HL-60 (cell line): ENCODE measurements around the gene MCU.
"Not testable (repeated sequence)": the region's sequence is repeated elsewhere in the genome, so short reads cannot be mapped to it uniquely, and the experiment has no call there.

Experiments
- DNase-seq, 2 experiments: peaks; one replicate each; pipeline ENCODE4 v3.0.0-alpha.2; 2010 to 2020; ENCODE audit warnings: low read depth in 1 of 2, low spot score in 1 of 2
- H3K27ac ChIP-seq: fragments of 250-450 bp; sonication (Bioruptor Pico); replicated peaks from 2 replicates; pipeline ENCODE4 v1.5.1; 2020; ENCODE audit warnings: mild to moderate bottlenecking, moderate library complexity
- H3K27me3 ChIP-seq: fragments of 250-450 bp; sonication (Bioruptor Pico); 2 replicates; pipeline ENCODE4 v1.5.1; 2021; ENCODE audit warnings: mild to moderate bottlenecking, moderate library complexity; ENCODE audit not compliant: insufficient read depth, poor library complexity, severe bottlenecking
- H3K4me3 ChIP-seq: replicated peaks from 2 replicates; pipeline ENCODE4 v1.5.1; 2011; ENCODE audit warnings: mild to moderate bottlenecking, control low read depth, low read length; ENCODE audit not compliant: insufficient read depth
- GABPA ChIP-seq: IDR thresholded peaks from 2 replicates; pipeline ENCODE4 v1.6.1; 2012; ENCODE audit warnings: low read depth
- POLR2AphosphoS5 ChIP-seq: IDR thresholded peaks from 2 replicates; pipeline ENCODE4 v1.6.1; 2012; ENCODE audit warnings: low read depth
- SPI1 ChIP-seq: IDR thresholded peaks from 2 replicates; pipeline ENCODE4 v1.6.1; 2012; ENCODE audit warnings: low read depth, mild to moderate bottlenecking, borderline replicate concordance
- TF ChIP-seq, protein P1 (sequence below): IDR thresholded peaks from one replicate; pipeline ENCODE4 v1.5.1; 2011; ENCODE audit warnings: low read length, control low read depth, inconsistent platforms; ENCODE audit not compliant: insufficient read depth
- TF ChIP-seq, protein P2 (sequence below): IDR thresholded peaks from 2 replicates; pipeline ENCODE4 v1.6.1; 2012; ENCODE audit warnings: low read depth; ENCODE audit not compliant: insufficient replicate concordance

Gene MCU

DNA sequence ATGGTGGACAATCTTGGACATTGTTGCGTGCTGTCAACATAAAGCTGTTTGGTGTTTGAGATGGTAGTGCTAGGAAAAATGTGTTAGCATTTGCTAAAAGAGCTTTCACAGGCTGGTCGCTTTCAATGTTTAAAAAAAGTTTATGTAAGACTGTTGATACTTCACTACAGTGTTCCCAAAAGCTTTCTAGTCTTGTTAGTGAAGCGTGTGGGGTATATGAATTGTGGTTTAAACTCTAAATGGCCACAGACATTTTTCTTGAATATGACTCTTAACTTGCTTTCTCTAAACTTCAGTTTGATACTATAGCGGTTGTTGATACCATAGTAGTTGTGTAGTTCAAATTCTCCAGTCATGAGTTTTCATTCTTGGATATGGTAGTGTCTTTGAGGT is 44.9 kb downstream of the MCU start:
- Histone ChIP-seq H3K27me3 (no peaks in the 10 kb centered on the region), H3K4me3 (no peak overlapping the region), H3K27ac (peak overlapping the region; percentile 39)
- TF ChIP-seq, protein P1, sequence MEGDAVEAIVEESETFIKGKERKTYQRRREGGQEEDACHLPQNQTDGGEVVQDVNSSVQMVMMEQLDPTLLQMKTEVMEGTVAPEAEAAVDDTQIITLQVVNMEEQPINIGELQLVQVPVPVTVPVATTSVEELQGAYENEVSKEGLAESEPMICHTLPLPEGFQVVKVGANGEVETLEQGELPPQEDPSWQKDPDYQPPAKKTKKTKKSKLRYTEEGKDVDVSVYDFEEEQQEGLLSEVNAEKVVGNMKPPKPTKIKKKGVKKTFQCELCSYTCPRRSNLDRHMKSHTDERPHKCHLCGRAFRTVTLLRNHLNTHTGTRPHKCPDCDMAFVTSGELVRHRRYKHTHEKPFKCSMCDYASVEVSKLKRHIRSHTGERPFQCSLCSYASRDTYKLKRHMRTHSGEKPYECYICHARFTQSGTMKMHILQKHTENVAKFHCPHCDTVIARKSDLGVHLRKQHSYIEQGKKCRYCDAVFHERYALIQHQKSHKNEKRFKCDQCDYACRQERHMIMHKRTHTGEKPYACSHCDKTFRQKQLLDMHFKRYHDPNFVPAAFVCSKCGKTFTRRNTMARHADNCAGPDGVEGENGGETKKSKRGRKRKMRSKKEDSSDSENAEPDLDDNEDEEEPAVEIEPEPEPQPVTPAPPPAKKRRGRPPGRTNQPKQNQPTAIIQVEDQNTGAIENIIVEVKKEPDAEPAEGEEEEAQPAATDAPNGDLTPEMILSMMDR = no peak
- no peak for TF ChIP-seq POLR2AphosphoS5
- TF ChIP-seq SPI1 = no peak
- TF ChIP-seq GABPA = no peak
- TF ChIP-seq, protein P2, sequence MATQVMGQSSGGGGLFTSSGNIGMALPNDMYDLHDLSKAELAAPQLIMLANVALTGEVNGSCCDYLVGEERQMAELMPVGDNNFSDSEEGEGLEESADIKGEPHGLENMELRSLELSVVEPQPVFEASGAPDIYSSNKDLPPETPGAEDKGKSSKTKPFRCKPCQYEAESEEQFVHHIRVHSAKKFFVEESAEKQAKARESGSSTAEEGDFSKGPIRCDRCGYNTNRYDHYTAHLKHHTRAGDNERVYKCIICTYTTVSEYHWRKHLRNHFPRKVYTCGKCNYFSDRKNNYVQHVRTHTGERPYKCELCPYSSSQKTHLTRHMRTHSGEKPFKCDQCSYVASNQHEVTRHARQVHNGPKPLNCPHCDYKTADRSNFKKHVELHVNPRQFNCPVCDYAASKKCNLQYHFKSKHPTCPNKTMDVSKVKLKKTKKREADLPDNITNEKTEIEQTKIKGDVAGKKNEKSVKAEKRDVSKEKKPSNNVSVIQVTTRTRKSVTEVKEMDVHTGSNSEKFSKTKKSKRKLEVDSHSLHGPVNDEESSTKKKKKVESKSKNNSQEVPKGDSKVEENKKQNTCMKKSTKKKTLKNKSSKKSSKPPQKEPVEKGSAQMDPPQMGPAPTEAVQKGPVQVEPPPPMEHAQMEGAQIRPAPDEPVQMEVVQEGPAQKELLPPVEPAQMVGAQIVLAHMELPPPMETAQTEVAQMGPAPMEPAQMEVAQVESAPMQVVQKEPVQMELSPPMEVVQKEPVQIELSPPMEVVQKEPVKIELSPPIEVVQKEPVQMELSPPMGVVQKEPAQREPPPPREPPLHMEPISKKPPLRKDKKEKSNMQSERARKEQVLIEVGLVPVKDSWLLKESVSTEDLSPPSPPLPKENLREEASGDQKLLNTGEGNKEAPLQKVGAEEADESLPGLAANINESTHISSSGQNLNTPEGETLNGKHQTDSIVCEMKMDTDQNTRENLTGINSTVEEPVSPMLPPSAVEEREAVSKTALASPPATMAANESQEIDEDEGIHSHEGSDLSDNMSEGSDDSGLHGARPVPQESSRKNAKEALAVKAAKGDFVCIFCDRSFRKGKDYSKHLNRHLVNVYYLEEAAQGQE = no peak
- no peak for DNase-seq

DNA sequence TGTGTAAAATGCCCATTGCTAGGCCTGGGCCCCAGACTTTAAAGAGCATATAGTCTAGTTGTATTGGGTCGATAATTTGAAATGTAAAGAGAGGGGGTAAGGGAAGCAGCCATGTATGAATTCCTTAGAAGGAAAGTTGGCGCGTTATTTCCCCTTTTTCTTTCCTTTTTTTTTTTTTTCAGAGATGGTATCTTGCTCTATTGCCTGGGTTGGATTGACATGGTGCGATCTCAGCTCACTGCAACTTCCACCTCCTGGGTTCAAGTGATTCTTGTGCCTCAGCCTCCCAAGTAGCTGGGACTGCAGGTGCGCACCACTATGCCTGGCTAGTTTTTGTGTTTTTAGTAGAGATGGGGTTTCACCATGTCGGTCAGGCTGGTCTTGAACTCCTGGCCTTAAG is 45.4 kb downstream of the MCU start:
- H3K27ac ChIP-seq = peak overlapping the region; percentile 39
- not testable (repeated sequence) for H3K4me3 ChIP-seq, H3K27me3 ChIP-seq, DNase-seq

DNA sequence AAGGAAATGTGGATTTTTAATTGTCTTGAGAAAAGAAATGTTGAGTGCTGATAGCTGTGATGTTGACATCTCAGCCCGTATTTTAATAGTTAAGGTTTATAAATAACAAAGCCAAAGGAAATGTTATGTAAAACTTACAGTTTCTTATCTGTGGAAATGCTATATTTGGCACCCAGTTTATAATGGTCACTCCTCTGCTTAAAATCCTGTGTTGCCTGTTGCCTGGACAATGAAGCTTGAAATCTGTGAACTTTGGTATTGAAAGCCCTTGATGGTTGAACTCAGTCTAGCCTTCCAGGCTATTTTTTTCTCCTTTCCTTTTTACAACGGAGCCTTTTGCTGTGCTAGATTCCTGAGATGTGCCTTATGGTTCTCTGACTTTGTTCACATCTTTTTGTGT is 46.5 kb downstream of the MCU start:
- TF ChIP-seq GABPA (no peak), POLR2AphosphoS5 (no peak), SPI1 (no peak)
- TF ChIP-seq, protein P1 = no peak
- TF ChIP-seq, protein P2 = no peak
- no peak overlapping the region for H3K27ac ChIP-seq
- DNase-seq = no peak
- H3K27me3 ChIP-seq = no peaks in the 10 kb centered on the region
- no peak overlapping the region for H3K4me3 ChIP-seq

DNA sequence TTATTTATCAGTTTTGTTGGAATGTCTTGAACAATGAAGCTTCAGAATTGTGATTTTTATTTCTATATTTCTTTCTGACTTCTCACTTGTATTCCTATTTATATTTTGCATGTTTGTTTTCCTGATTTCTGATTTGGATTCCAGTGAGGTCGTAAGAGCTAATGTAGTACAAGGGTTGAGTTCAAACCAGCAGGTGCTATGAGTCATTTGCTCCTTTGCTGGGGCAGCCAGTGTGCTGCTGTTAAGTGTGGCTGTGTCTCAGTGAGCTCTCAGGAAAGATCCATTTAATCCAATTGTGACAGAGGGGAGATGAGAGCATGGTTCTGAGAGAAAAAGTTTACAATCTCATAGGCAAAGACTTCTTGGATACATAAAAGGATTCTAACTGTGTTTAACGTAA is 48.6 kb downstream of the MCU start:
- H3K27ac ChIP-seq = no peak overlapping the region
- no peak for DNase-seq

More for the DNA sequence above, 48.6 kb downstream of the MCU start:
- Histone ChIP-seq H3K4me3 (no peak overlapping the region), H3K27me3 (no peaks in the 10 kb centered on the region)
- TF ChIP-seq POLR2AphosphoS5 (no peak), SPI1 (no peak), GABPA (no peak)
- TF ChIP-seq, protein P1 = no peak
- TF ChIP-seq, protein P2 = no peak
